ENCODE results near the gene LIME1. TPM values are rescaled to one million over a fixed set of nuclear protein-coding genes. Genes with fewer than 3 reads are reported as not detected.

The LIME1 gene
- total RNA-seq, 1 donor from 2014 or later, result 0.53 TPM

- TF ChIP-seq CTCF (IDR thresholded peaks at IDR 0.05; ENCODE audit: insufficient read depth, low read length, severe bottlenecking), result no peak
- Histone ChIP-seq H3K27me3 (ENCODE audit: control insufficient read depth, insufficient read depth, low read length) (no peaks in the 10 kb centered on the region), H3K4me3 (ENCODE audit: low read depth, low read length) (no peak overlapping the region), H3K36me3 (ENCODE audit: control insufficient read depth, insufficient read depth, low read length) (no peaks in the 10 kb centered on the region)
- no peak for FAIRE-seq
- DNase-seq (ENCODE audit: low read depth), result no peak
These were observed 47.5 kb downstream of the LIME1 start for GRCh38 chr20:63783970-63784369.

- FAIRE-seq (no peak), DNase-seq (ENCODE audit: low read depth) (no peak)
- Histone ChIP-seq H3K4me3 (ENCODE audit: low read depth, low read length) (no peak overlapping the region), H3K27me3 (ENCODE audit: control insufficient read depth, insufficient read depth, low read length) (no peaks in the 10 kb centered on the region), H3K36me3 (ENCODE audit: control insufficient read depth, insufficient read depth, low read length) (no peaks in the 10 kb centered on the region)
- no peak for TF ChIP-seq CTCF (IDR thresholded peaks at IDR 0.05; ENCODE audit: insufficient read depth, low read length, severe bottlenecking)
These were observed 49.2 kb downstream of the LIME1 start for GRCh38 chr20:63785691-63786131.

GRCh38 chr20:63787302-63787701 lies 50.8 kb downstream of the LIME1 start:
- H3K4me3 ChIP-seq (ENCODE audit: low read depth, low read length), result no peak overlapping the region
- H3K27me3 ChIP-seq (ENCODE audit: control insufficient read depth, insufficient read depth, low read length), result peaks cover 1% of the 10 kb centered on the region
- no peaks in the 10 kb centered on the region for H3K36me3 ChIP-seq (ENCODE audit: control insufficient read depth, insufficient read depth, low read length)
- TF ChIP-seq CTCF (IDR thresholded peaks at IDR 0.05; ENCODE audit: insufficient read depth, low read length, severe bottlenecking), result no peak
- FAIRE-seq, result no peak
- no peak for DNase-seq (ENCODE audit: low read depth)

- DNase-seq (ENCODE audit: low read depth), result no peak
- Histone ChIP-seq H3K4me3 (ENCODE audit: low read depth, low read length) (no peak overlapping the region), H3K27me3 (ENCODE audit: control insufficient read depth, insufficient read depth, low read length) (peaks cover 1% of the 10 kb centered on the region), H3K36me3 (ENCODE audit: control insufficient read depth, insufficient read depth, low read length) (no peaks in the 10 kb centered on the region)
- no peak for TF ChIP-seq CTCF (IDR thresholded peaks at IDR 0.05; ENCODE audit: insufficient read depth, low read length, severe bottlenecking)
- FAIRE-seq, result no peak
These were observed 51.3 kb downstream of the LIME1 start for GRCh38 chr20:63787749-63788148.

Other genes with a start within 250 kb of the LIME1 start
- 1.1 and 1.9 TPM in 2 replicates for gene EEF1A2, start 237.6 kb upstream of the LIME1 start, total RNA-seq
- 21.9 and 35.6 TPM in 2 replicates for gene PPDPF, start 215.9 kb upstream of the LIME1 start, total RNA-seq
- 59.5 and 107 TPM in 2 replicates for gene PTK6, start 199.3 kb upstream of the LIME1 start, total RNA-seq
- 0.13 and 0.79 TPM in 2 replicates for gene SRMS, start 188.9 kb upstream of the LIME1 start, total RNA-seq
- 0.26 and 0.90 TPM in 2 replicates for gene FNDC11, start 182.5 kb upstream of the LIME1 start, total RNA-seq
- 13.7 and 30.6 TPM in 2 replicates for gene HELZ2, start 162.4 kb upstream of the LIME1 start, total RNA-seq
- gene GMEB2, start 109.6 kb upstream of the LIME1 start, total RNA-seq, result 13.2 and 13.8 TPM in 2 replicates
- gene STMN3, start 83.2 kb upstream of the LIME1 start, total RNA-seq, result 0.26 TPM in 1 of 2 replicates, not detected in the other
- 4.5 and 5.8 TPM in 2 replicates for gene RTEL1, start 78.4 kb upstream of the LIME1 start, total RNA-seq
- 4.9 and 7.1 TPM in 2 replicates for gene TNFRSF6B, start 40.0 kb upstream of the LIME1 start, total RNA-seq
- gene ARFRP1, start 28.7 kb upstream of the LIME1 start, total RNA-seq, result 49.2 and 55.5 TPM in 2 replicates
- gene ZGPAT, start 28.6 kb upstream of the LIME1 start, total RNA-seq, result 17.7 and 25.5 TPM in 2 replicates
- gene SLC2A4RG, start 3.1 kb downstream of the LIME1 start, total RNA-seq, result 14.0 and 21.8 TPM in 2 replicates
- 0.53 and 2.0 TPM in 2 replicates for gene ZBTB46, start 94.6 kb downstream of the LIME1 start, total RNA-seq
- gene ABHD16B, start 124.8 kb downstream of the LIME1 start, total RNA-seq, result not detected in 2 replicates
- gene TPD52L2, start 128.6 kb downstream of the LIME1 start, total RNA-seq, result 172 and 184 TPM in 2 replicates
- gene DNAJC5, start 158.5 kb downstream of the LIME1 start, total RNA-seq, result 120 and 121 TPM in 2 replicates
- gene UCKL1, start 219.8 kb downstream of the LIME1 start, total RNA-seq, result 16.8 and 19.0 TPM in 2 replicates
- 4.5 and 6.1 TPM in 2 replicates for gene ZNF512B, start 233.3 kb downstream of the LIME1 start, total RNA-seq
- gene SAMD10, start 243.0 kb downstream of the LIME1 start, total RNA-seq, result 1.1 and 2.7 TPM in 2 replicates
- 41.0 and 48.4 TPM in 2 replicates for gene PRPF6, start 244.5 kb downstream of the LIME1 start, total RNA-seq